ENCODE results near the gene GNAO1.

- TF ChIP-seq EZH2 (IDR thresholded peaks at IDR 0.05; ENCODE audit: insufficient read depth, poor library complexity, severe bottlenecking) (no peak), EZH2phosphoT487 (IDR thresholded peaks at IDR 0.05; ENCODE audit: insufficient read depth, low read depth) (no peak)
Observed at GRCh38 chr16:56363181-56363716, 172.0 kb downstream of the GNAO1 start.
